Measurements from ENCODE around the gene MGRN1.
A peak's percentile ranks its signal among the peaks of the same experiment; 100 is the strongest.

MGRN1 gene

GRCh38 chr16:4609200-4610010, 15.2 kb upstream of the MGRN1 start:
- no peak for DNase-seq (ENCODE audit: low read depth in 2 of 2)
- TF ChIP-seq CTCF (IDR thresholded peaks at IDR 0.05; ENCODE audit: low read depth, low read length) = no peak
- H3K4me3 ChIP-seq (replicated peaks in 1 of 2; ENCODE audit: low read depth in 2 of 2, low read length in 2 of 2) = no peak overlapping the region

- no peak for DNase-seq (ENCODE audit: low read depth in 2 of 2)
- H3K4me3 ChIP-seq (replicated peaks in 1 of 2; ENCODE audit: low read depth in 2 of 2, low read length in 2 of 2) = no peak overlapping the region
- no peak for TF ChIP-seq CTCF (IDR thresholded peaks at IDR 0.05; ENCODE audit: low read depth, low read length)
Measured at GRCh38 chr16:4610011-4611005, 14.3 kb upstream of the MGRN1 start.

- peak; percentile 57 to 59 for DNase-seq (ENCODE audit: low read depth in 2 of 2)
- no peak overlapping the region for H3K4me3 ChIP-seq (replicated peaks in 1 of 2; ENCODE audit: low read depth in 2 of 2, low read length in 2 of 2)
- TF ChIP-seq CTCF (IDR thresholded peaks at IDR 0.05; ENCODE audit: low read depth, low read length) = no peak
Measured at GRCh38 chr16:4611337-4612021, 13.1 kb upstream of the MGRN1 start.

GRCh38 chr16:4612474-4612931, 12.1 kb upstream of the MGRN1 start:
- no peak for TF ChIP-seq CTCF (IDR thresholded peaks at IDR 0.05; ENCODE audit: low read depth, low read length)
- peak overlapping the region in 1 of 2 donors; percentile 80 for H3K4me3 ChIP-seq (replicated peaks in 1 of 2; ENCODE audit: low read depth in 2 of 2, low read length in 2 of 2)

GRCh38 chr16:4612977-4613635, 11.5 kb upstream of the MGRN1 start:
- peak overlapping the region; percentile 71 to 80 for H3K4me3 ChIP-seq (replicated peaks in 1 of 2; ENCODE audit: low read depth in 2 of 2, low read length in 2 of 2)
- TF ChIP-seq CTCF (IDR thresholded peaks at IDR 0.05; ENCODE audit: low read depth, low read length) = no peak
- DNase-seq (ENCODE audit: low read depth in 2 of 2) = no peak

More at GRCh38 chr16:4612474-4612931, 12.1 kb upstream of the MGRN1 start:
- DNase-seq (ENCODE audit: low read depth in 2 of 2) = no peak
